GM18909 (cell line): ENCODE data around the gene UNK.
"Not testable (repeated sequence)": the region's sequence is repeated elsewhere in the genome, so short reads cannot be mapped to it uniquely, and the experiment has no call there.

Source experiments
- ATAC-seq: cut with Tn5 transposase; IDR thresholded peaks from one replicate; pipeline ENCODE4 v1.9.1; 2021; ENCODE audit warnings: mild to moderate bottlenecking; ENCODE audit not compliant: unreplicated experiment, poor library complexity

Gene UNK

DNA sequence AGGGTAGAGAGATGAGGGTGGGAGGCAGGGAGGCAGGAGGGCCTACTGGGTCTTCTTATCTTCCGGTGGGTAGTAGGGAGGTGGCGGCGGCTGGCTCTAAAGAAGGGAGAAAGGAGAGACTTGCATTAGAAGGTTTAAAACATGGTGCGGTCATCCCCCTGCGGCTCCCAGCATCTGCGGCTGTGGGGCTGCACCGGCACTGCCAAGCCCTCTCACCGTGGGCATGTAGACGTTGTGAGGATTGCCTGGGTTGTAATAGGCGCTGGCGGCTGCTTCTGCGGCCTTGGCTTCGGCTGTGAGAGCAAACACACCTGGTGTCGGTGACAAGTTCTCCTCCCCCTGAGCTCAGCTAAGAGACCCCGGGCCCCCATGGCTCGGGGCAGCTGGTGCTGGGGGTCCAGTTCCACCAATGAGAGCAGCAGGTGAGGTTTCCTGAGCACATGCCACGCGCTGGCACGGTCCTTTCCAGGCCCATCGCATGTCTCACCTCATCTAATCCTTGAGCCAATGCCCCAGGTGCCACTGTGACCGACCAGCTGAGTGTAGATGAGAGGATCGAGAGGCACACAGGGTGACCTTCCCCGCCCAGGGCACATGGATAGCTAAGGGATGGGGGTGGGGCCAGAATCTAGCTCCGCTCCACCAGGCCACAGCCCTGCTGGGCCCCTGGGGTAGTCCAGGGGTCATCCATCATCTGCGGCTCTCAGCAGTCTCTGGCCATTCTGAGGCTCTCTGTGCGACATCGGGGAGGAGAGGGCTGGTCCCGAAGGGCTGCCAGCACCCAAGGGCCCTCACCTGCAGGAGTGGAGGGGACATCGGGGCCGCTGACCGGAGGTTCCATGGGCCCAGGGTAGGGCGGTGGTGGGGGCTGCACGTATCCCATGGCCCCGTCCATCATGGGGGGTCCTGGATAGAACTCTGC, 62.3 kb downstream of the UNK start:
- no peak for ATAC-seq

DNA sequence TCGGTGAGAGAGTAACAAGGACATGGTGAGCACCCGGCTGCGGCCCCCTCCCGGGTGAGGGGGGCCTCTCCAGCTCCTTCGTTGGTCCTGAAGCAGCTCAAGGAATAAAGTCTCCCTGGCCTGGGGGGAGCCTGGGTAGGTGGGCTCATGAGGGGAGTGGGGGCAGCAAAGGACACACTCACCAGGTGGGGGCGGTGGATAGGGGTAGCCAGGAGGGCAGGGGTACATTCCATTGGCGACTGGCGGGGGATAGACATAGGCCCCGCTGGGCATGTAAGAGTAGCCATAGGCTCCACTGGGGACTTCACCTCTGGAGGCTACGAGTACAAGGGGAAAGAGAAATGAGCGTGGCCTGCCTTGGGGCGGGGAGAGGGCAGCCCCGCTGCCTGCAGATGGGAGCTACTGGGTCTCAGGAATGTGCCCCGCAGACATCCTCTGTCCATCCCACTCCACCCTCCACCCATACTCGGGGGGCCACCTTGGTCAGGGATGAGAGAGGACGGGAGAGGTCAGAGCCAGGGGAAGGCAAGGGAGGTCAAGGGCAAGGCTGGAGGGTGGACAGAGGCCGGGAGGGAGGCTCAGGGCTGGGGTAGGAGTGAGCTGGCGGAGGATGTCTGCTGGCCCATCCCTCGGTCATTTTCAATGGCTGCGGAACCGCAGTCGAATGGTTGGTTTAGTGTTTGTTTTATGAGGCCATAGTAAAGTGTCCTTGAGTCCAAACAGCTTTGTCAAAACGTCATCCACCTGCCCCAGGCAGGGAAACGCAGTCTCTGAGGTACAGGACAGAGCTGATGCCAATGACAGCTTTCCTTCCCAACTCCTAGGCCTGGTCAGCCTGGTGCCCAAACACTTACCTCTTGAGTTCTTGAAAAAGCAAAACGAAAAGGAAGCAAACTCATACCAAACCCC, 63.3 kb downstream of the UNK start:
- ATAC-seq, result no peak

DNA sequence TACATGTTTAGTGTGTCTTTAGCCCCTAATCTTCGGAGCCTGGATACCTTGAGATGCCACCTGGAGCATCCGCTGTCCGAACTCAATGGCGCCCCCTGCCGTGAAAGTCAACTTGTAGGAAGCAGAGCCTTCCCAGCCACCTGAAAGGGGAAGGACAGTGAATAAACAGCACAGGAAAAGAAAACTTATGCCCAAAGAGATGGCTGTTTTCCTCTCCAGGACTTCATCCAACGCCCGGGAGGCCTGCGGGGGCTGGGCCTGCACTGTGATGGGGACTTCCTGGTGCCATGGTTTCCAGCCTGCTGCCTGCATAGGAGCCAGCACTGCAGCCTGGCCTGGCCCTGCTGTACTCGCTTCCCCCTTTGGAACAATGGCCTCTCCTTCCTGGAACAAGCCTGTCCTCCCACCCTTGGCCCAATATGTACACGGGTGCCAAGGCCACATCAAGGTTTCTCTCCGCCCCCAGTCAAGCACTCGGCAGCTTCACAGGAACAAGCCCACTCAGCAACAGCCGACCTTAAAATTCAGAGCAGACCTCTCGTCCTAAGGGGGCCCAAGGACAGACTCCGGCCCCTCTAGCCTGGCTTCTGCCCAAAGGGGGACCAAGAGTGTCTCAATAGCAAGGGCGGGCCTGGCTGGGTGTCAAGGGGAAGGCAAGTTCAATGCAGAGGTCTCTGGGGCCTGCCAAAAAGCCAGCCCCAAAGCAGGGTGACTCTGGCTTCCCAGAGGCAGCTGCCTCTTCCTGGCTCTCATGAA, 64.1 kb downstream of the UNK start:
- no peak for ATAC-seq

DNA sequence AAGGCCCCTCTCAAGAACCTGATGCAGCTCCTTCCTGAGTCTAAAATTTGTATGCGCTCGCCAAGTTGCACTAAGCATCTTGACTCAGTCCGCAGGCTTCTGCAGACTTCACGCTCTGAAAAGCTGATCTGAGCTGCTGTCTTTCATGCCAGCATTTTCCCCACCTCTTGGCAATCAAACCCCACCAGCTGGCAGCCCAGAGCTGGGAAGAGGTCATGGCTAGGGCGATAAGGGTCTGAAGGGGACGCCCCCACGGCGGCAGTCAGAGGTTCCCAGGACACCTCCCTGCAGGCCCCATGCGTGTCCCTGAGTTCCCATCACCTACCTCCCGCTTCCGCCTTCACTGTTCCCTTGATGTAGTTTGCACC, 64.7 kb downstream of the UNK start:
- no peak for ATAC-seq

DNA sequence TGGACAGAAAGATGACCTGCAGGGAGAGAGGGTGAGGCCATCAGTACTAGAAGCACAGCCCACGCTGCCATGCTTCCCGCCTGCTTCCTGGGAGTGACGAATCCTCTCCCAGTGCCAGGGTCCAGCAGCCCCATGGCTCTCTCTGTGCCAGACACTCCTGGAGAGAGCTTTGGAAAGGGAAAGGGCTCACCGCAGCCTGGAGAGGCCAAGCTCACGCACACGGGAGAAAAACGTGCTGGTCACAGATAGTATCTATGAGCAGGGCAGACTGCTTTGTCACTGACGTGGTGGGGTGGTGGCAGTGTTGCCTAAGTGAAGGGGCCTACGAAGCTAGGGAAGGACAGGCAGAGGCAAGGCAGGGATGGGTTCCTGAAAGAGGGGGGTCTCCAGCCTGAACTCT, 65.1 kb downstream of the UNK start:
- ATAC-seq, result no peak

DNA sequence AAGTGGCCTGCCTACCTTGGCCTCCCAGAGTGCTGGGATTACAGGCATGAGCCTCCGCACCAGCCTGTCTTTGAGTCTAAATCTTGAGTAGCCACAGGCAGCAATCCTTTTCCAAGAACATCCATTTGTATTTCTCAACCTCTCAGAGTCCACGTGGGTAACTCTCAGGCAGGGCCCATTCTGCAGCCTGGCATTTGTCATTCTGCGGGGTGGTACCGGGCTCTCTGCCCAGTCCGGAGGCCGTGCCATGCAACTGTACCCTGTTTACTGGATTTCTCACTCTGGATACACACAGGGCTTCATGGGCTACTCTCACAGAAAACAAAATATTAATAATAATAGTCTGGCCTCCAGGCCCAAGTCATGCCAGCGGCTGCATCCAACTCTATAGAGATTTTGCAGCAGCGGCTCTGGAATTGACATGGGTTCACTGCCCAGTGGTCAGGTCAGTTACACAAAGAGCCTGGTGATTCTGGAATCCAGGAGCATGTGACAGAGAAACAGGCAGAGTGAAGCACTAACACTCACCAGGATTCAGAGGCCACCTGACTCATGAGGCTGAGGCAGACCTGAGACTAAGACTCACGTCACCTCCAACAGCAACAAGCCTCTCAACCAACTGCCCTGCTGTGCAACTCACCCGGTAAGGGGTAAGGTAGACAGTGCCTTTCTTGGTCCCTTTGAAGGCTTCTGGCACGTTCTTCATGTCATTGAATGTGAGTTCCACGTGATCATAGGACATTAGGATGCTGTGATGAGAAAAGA, 66.5 kb downstream of the UNK start:
- ATAC-seq, result no peak

DNA sequence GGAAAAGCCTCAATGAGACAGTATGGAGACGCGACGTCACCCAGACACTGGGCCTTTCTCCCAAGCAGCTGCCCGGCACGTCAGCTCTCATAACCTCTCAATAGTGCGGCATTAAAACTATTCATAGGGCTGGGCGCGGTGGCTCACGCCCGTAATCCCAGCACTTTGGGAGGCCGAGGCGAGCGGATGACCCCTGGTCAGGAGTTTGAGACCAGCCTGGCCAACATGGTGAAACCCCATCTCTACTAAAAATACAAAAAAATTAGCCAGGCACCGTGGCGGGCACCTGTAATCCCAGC, 67.0 kb downstream of the UNK start:
- not testable (repeated sequence) for ATAC-seq

DNA sequence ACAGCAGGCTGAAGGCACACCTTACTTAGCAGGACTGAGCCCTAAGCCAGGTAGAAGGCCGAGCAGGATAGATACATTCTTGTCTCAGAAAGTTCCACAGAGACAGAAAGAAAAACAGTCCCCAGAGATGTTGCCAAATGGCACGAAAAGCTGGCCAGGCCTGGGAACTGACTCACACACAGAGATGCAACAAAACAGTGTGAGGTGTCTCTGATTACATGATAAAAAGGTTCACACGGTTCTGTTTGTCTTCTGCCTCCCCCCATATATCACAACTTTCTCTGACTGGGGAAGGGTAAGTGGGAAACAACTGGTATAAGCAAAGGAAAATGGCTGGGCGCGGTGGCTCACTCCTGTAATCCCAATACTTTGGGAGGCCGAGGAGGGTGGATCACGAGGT, 68.8 kb downstream of the UNK start:
- ATAC-seq, result no peak

DNA sequence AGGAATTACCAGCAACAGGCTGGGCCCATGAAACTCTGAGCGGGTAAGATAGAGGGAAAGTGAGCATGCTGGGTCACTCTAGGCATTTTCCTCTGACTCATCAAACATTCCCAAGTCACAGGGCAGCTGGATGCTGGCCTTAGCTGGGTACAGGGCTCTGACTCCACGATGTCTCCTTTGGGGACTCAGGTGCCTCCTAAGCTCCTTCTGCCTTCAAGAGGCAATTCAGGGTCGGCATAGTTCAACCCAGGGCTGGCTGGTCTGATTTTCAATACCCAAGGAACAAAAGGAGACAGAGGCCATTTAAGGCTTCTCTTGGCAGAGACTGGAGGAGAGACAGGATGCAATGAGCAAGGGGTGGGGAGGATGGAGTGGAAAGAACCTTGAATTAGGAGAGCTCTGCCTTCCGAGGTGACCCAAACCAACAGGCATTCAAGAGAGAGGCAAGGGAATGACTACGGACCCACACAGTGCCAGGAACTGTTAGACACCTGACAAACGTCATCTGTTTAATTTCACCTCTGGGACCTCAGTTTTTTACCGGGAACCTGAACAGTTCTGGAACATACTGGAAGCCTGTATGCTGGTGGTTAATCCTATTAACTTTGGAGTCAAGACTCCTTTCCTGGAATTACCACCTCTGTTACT, 69.6 kb downstream of the UNK start:
- no peak for ATAC-seq

DNA sequence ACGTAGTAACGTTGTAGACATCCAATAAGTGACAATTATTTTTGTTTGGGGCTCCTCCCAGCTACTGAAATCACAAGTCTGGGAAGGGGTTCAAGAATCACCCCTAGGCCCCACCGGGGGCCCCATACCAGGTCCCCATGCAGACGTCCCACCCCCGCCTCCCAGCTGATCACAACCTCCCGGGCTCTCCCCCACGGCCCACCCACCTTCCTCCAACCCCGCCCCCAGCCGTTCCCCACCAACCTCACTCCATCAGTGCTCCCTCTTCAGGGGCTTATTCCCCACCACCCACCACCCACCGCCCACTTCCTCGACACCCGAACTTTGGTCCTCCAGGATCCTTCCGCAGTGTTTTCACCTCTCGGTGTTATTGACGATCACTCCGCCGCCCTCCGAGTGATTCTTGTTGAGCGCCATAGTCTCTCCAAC, 70.3 kb downstream of the UNK start:
- ATAC-seq, result no peak

DNA sequence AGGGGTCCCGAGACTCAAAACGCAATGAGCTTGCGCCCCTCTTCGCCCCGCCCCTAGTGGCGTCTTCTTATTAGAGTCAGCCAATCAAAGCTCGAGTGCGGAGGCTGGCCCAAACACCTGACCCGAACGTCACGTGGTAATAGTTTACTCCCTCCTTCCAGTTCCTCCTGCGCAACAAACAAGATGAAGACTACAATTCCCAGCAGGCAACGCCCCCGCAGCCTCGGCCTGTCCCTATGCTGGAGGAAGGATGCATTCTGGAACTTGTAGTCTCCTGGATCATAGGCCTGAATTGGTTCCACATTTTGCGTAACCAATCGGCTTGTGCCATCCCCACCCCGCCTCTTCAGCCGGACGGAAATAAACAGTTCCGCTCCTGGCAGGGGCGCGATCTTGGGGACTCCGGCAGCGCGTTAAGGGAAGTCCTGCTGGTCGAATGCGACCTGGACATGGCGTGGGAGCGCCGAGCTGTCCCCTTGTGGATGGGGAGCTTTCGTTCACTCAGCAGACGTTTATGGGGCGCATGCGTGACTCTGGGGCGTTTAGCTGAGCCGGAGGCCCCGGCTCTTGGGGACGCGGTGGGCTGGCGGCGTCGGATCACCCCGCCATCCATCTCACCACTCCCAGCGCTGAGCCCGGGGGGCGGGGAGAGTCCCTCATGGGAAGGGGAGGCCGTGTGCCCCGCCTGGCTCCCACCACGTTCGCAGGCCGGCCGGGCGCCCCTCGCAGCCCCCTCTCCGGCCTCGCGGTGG, 70.9 kb downstream of the UNK start, which contains the start of gene WBP2:
Gene WBP2, minus strand, starts transcription at position 26 of the 752 bp plus-strand sequence. CDS start 38 bp downstream, outside the sequence.
- ATAC-seq, result peak; percentile 87

DNA sequence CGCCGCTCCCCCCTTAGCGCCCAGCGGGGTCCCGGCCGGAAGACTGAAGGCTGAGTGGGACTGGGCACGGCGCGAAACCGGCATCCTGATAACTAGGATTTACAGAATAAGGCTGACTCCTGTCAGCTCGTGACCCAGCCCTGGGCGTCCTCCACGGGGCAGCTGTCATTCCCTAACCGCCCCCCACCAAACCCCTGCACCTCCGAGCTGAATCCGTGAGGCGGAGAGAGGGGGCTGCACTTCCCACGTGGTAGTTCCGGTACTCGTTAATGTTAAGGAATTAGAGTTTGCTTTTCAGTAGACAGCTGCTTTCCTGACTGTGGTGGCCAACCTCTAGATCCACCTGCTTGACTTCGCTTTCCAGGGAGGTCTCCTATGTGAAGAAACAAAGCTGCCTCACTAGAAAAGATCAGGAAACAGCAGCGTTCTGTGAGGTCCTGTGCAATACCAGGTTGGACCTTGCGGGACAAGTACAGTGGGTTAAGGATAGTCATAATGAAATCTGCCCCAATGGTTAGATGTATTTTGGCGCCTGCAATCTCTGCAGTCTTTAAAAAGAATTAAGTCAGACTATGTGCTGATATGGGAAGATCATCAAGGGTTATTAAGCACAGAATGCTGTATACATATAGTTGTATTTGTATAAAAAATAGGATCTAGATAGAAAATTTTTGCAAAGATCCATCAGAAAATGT, 71.6 kb downstream of the UNK start:
- ATAC-seq, result no peak

DNA sequence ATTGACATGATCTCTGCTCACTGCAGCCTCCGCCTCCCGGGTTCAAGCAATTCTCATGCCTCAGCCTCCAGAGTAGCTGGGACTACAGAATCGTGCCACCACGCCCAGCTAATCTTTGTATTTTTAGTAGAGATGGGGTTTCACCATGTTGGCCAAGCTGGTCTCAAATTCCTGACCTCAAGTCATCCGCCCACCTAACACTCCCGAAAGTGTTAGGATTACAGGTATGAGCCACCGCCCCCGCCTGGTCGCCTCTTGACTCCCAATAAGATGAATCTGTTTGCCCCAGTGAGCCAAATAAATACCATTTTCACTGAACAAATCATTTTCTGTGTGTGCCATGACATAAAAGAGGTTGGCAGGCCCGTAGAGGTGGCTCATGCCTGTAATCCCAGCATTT, 74.8 kb downstream of the UNK start:
- not testable (repeated sequence) for ATAC-seq

DNA sequence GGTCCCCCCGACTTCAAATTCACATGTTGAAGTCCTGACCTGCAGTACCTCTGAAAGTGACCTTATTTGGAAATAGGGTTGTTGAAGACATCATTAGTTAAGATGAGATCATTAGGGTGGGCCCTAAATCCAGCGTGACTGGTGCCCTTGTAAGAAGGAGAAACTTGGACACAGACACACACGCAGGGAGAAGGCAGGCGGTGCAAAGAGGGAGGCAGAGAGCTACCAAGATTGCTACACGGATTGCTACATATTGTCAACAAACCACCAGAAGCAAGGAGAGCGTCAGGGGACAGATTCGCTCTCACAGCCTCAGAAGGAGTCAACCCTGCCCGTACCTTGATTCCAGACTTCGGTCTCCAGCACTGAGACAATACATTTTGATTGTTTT, 77.3 kb downstream of the UNK start:
- ATAC-seq, result no peak

DNA sequence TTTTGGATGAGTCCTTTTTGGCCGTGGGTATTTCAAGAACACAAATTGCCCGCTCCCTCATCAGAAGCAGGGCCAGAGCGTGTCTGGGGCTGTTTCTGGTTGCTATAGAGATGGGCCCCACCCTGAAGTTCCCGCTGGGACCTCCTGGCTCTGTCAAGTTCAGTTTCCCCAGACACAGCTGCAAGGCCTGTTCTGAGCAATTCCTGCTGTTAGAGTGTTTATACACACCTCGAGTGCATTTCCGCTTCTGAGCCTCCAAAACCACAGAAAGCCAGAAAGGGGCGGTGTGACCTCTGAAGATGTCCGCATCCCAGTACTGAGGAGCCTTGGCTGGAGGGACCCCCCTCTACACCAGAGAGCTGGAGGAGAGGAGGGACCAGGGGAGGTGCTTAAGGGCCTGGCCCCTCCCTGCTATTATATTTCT, 79.9 kb downstream of the UNK start:
- peak; percentile 78 for ATAC-seq

DNA sequence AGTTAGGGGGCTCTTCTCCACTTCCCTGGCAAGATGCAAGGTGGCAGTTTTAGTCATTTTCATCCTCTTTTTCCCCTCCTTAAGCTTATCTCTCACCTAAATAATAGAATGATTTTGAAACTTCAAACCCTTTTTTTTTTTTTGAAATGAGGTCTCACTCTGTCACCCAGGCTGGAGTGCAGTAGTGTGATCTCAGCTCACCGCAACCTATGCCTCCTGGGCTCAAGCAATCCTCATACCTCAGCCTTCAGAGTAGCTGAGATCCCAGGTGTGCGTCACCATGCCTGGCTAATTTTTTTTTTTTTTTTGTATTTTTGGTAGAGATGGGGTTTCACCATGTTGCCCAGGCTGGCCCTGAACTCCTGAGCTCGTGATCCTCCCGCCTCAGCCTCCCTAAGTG, 80.3 kb downstream of the UNK start:
- peak; percentile 15 for ATAC-seq

DNA sequence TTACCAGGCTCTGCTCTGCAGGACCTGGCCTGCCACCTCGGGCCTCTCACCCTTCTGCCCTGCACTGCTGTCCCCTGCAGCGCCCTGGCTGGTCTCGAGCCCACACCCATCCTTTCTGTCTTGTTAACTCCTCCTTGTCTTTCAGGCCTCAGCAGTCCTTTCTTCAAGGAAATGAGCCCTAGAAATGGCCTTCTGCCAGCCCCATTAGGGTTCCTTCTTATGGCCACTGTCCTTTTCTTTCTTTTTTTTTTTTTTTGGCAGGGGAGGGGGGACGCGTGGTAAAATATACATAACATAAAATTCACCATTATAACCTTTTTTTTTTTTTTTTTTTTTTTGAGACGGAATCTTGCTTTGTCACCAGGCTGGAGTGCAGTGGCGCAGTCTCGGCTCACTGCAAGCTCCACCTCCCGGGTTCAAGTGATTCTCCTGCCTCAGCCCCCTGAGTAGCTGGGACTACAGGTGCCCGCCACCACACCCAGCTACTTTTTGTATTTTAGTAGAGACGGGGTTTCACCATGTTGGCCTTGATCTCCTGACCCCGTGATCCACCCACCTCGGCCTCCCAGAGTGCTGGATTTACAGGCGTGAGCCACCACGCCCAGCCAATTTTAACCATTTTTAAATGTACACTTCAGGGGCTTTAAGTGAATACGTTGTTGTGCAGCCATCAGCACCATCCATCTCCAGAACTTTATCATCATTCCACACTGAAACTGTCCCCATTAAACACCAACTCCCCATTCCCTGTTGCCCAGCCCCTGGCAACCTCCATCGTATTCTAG, 81.0 kb downstream of the UNK start:
- ATAC-seq, result not testable (repeated sequence)
